Skin epidermis (tissue), 12 donors: Measurements from ENCODE around the gene SVEP1.
A peak's percentile ranks its signal among the peaks of the same experiment; 100 is the strongest.

Experiments
- H3K27ac ChIP-seq, 21 experiments: fragments of 200-600 bp; sonication (generic) in 11 of 21; one replicate each; pipeline ENCODE4 v1.5.0; 2020; ENCODE audit warnings: mild to moderate bottlenecking in 3 of 21, inconsistent platforms in 2 of 21, moderate library complexity in 2 of 21
- H3K4me3 ChIP-seq, 7 experiments: fragments of 200-600 bp; sonication (generic) in 2 of 7; one replicate each; pipeline ENCODE4 v1.5.0; 2020; ENCODE audit warnings: inconsistent platforms in 2 of 7, mild to moderate bottlenecking in 2 of 7, moderate library complexity in 1 of 7

The SVEP1 gene

GRCh38 chr9:110334871-110335270 is 244.7 kb downstream of the SVEP1 start:
- no peak overlapping the region for H3K4me3 ChIP-seq
- no peak overlapping the region for H3K27ac ChIP-seq

- no peak overlapping the region for H3K27ac ChIP-seq
- no peak overlapping the region for H3K4me3 ChIP-seq
These were observed 245.4 kb downstream of the SVEP1 start for GRCh38 chr9:110334183-110334582.

- H3K27ac ChIP-seq: no peak overlapping the region
These were observed 246.8 kb downstream of the SVEP1 start for GRCh38 chr9:110332766-110333165.

GRCh38 chr9:110330484-110331105 is 248.9 kb downstream of the SVEP1 start:
- Histone ChIP-seq H3K4me3 (no peak overlapping the region), H3K27ac (no peak overlapping the region)

More at GRCh38 chr9:110332766-110333165, 246.8 kb downstream of the SVEP1 start:
- no peak overlapping the region for H3K4me3 ChIP-seq

GRCh38 chr9:110329639-110330230 is 249.8 kb downstream of the SVEP1 start:
- no peak overlapping the region for H3K4me3 ChIP-seq
- H3K27ac ChIP-seq: peak overlapping the region in 1 of 21 experiments; percentile 33

- H3K27ac ChIP-seq: no peak overlapping the region
- H3K4me3 ChIP-seq: no peak overlapping the region
These were observed 250.8 kb downstream of the SVEP1 start for GRCh38 chr9:110328763-110329162.

GRCh38 chr9:110327716-110328115 is 251.8 kb downstream of the SVEP1 start:
- H3K4me3 ChIP-seq: no peak overlapping the region
- no peak overlapping the region for H3K27ac ChIP-seq

- Histone ChIP-seq H3K27ac (no peak overlapping the region), H3K4me3 (no peak overlapping the region)
These were observed 255.7 kb downstream of the SVEP1 start for GRCh38 chr9:110323818-110324217.

GRCh38 chr9:110320651-110321445 is 258.7 kb downstream of the SVEP1 start:
- H3K27ac ChIP-seq: no peak overlapping the region
- H3K4me3 ChIP-seq: no peak overlapping the region

GRCh38 chr9:110319781-110320492 is 259.6 kb downstream of the SVEP1 start:
- Histone ChIP-seq H3K4me3 (no peak overlapping the region), H3K27ac (no peak overlapping the region)

GRCh38 chr9:110317911-110318310 is 261.6 kb downstream of the SVEP1 start:
- Histone ChIP-seq H3K27ac (no peak overlapping the region), H3K4me3 (no peak overlapping the region)

- H3K27ac ChIP-seq: peak overlapping the region in 1 of 21 experiments; percentile 7
- H3K4me3 ChIP-seq: no peak overlapping the region
These were observed 263.1 kb downstream of the SVEP1 start for GRCh38 chr9:110316261-110317075.
